ENCODE results near the gene TEX261.

Gene TEX261

DNA sequence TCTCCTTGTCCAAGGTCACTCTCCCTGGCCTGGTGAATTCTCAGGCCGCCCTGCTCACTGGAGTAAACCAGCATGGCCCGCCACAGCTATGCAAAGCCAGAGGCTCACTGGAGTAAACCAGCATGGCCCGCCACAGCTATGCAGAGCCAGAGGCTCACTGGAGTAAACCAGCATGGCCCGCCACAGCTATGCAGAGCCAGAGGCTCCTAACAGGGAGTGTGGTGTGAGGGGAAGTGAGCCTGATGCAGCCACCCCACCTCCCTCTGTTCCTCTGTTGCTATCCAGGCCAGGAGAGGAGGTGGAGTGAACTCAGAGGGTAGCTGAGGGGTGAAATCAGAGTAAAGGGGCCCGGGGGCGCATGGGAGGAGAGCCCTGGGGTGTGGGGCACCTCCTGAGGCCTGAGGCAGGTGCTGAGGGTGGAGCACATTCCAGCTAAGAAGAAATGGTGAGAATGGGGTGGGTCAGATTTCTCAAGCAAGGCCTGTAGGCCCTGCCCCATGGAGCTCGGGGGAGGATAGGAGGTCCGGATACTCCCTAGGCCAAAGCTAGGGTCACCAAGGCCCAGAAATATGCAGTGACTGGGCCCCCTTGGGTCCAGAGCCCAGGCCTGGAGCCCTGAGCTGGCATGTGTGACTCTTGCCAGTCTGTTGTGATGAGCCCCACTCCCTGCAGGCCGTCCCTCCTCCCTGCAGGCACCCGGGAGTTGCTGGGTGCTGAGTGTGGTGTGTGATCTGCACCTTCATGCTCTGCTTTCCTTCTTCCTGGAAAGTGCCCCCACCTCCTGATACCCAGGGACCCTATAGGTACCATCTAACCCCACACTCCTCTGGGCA lies 57.5 kb downstream of the TEX261 start:
- Histone ChIP-seq H3K27ac (ENCODE audit: low read depth, low read length) (no peak overlapping the region), H3K9ac (ENCODE audit: low read length) (no peak overlapping the region), H3K36me3 (ENCODE audit: insufficient read depth, low read length) (no peaks in the 10 kb centered on the region), H3K27me3 (ENCODE audit: control insufficient read depth in 1 of 2, insufficient read depth in 2 of 2, low read length in 2 of 2) (peaks cover 0 to 18% of the 10 kb centered on the region in 2 donors), H3K9me3 (ENCODE audit: low read length) (no peaks in the 10 kb centered on the region), H3K4me1 (ENCODE audit: insufficient read depth, low read length) (no peaks in the 10 kb centered on the region), H3K4me3 (ENCODE audit: low read depth in 1 of 2, low read length in 2 of 2) (no peak overlapping the region)

DNA sequence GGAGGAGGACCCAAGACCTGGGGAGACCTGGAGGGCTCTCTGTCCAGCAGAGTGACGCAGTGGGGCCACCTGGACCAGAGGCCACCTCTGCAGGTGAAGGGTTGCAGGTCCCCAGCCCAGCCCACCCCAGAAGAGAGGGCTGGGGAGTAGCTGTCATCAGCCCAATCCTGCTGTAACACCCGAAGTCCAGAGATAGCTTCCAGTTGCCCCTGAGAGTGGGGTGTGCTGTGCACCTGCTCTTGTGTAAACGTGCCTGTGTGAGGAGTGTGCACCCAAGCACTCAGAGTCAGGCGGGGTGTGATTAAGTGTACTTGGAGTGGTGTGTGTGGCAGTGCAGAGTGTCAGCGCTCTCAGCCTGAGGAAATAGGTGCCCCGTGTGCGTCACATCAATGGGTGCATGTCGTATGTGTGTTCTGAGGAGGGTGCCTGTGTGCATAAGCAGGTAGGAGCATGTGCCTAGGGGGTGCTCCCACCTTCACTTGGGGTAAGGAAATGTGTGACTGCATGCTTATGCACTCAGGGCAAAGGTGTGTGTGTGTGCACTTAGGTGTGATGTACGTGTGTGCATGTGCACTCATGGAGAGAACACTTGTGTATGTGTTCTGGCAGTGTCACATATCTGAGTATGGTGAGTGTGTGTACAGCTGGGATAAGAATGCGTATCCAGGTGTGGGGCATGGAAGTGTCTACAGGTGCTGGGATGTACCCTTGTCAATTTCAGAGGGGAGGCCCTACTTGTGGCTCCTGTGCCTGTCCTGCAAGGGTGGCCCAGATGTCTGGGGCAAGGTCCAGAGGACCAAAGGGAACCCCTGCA lies 58.3 kb downstream of the TEX261 start:
- Histone ChIP-seq H3K9me3 (ENCODE audit: low read length) (no peaks in the 10 kb centered on the region), H3K36me3 (ENCODE audit: insufficient read depth, low read length) (no peaks in the 10 kb centered on the region), H3K9ac (ENCODE audit: low read length) (no peak overlapping the region), H3K4me1 (ENCODE audit: insufficient read depth, low read length) (no peaks in the 10 kb centered on the region), H3K27ac (ENCODE audit: low read depth, low read length) (no peak overlapping the region), H3K4me3 (ENCODE audit: low read depth in 1 of 2, low read length in 2 of 2) (no peak overlapping the region), H3K27me3 (ENCODE audit: control insufficient read depth in 1 of 2, insufficient read depth in 2 of 2, low read length in 2 of 2) (peaks cover 0 to 22% of the 10 kb centered on the region in 2 donors)

All from muscle layer of colon (tissue), 2 donors.